ENCODE measurements around the gene ABCA12.

The ABCA12 gene

DNA sequence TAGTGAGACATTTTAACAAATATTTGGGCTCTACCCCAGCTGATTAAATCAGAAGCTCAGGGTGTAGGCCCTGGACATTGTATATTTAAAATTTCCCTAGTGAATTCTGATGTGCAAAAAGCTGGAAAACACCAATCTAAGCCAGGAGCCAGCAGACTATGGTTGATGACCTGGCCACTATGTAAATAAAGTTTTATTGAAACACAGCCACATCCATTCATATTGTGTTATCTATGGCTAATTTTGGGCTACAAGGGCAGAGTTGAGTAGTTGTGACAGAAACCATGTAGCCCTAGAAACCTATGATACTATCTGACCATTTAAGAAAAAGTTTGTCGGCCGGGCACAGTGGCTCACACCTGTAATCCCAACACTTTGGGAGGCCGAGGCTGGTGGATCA, 243.0 kb downstream of the ABCA12 start:
- no peak for DNase-seq (ENCODE audit: low spot score)
- Histone ChIP-seq H3K4me3 (no peak overlapping the region), H3K27ac (no peak overlapping the region)
- TF ChIP-seq, protein P1, sequence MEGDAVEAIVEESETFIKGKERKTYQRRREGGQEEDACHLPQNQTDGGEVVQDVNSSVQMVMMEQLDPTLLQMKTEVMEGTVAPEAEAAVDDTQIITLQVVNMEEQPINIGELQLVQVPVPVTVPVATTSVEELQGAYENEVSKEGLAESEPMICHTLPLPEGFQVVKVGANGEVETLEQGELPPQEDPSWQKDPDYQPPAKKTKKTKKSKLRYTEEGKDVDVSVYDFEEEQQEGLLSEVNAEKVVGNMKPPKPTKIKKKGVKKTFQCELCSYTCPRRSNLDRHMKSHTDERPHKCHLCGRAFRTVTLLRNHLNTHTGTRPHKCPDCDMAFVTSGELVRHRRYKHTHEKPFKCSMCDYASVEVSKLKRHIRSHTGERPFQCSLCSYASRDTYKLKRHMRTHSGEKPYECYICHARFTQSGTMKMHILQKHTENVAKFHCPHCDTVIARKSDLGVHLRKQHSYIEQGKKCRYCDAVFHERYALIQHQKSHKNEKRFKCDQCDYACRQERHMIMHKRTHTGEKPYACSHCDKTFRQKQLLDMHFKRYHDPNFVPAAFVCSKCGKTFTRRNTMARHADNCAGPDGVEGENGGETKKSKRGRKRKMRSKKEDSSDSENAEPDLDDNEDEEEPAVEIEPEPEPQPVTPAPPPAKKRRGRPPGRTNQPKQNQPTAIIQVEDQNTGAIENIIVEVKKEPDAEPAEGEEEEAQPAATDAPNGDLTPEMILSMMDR (IDR thresholded peaks at IDR 0.05) = no peak

DNA sequence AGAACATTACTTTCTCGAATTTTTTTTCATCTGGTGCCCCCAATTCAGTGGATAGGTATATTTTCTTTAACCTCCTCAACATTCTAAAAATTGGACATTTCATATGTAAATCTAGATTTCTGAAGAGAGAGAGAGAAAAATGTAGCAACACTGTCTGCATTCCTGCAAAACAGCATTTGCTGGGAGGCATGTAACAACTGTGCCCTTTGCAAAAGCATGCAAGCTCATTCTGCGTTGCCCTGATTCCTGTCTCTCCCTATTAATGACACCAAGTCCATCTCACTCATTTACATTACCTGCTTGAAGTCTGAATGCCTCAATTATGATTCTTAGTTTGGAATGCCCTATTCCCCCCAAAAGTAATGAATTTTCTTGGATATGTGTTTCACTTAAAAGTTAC, 249.1 kb downstream of the ABCA12 start:
- Histone ChIP-seq H3K4me3 (no peak overlapping the region), H3K27ac (no peak overlapping the region)
- no peak for DNase-seq (ENCODE audit: low spot score)
- TF ChIP-seq, protein P1 (IDR thresholded peaks at IDR 0.05) = no peak

DNA sequence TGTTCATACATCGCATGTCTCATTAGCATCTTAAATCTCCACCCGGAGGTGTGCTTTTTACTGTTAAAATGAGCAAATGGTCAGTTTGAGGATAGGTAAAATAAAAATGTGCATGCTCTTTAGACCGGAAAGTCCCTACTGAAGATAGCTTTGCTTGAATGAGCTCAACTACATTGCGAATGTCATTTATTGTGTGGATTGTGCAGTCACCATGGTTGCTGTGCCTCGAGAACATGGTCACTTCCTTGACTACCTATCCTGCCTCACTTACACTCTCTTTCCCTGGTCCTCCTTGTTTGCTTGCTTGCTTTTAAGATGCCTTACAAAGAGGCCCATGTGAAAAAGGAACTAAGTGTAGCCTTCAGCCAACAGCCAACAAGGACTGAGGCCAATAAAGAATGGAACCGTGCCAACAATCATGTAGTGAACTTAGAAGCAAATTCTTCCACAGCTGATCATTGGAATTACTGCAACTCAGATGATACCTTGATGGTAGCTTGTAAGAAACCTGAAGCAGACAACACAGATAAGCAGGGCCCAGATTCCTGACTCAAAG, 256.7 kb downstream of the ABCA12 start:
- TF ChIP-seq, protein P1 (IDR thresholded peaks at IDR 0.05) = no peak
- DNase-seq (ENCODE audit: low spot score) = no peak
- H3K27ac ChIP-seq = no peak overlapping the region
- no peak overlapping the region for H3K4me3 ChIP-seq

All from coronary artery (tissue), 2 donors.